Measurements from ENCODE around the gene GNAQ. TPM values are rescaled to one million over a fixed set of nuclear protein-coding genes. Genes with fewer than 3 reads are reported as not detected.

The GNAQ gene
- total and polyA plus RNA-seq, 2 of the 13 experiments (the other 11 are each of a cell fraction or from before 2014, with no cell fraction given), result 16.5 to 17.7 TPM

GRCh38 chr9:77945798-77946197 lies 85.8 kb downstream of the GNAQ start (continued):
- TF ChIP-seq THAP8 (CRISPR knock-in tag; IDR thresholded peaks at IDR 0.05; ENCODE audit: borderline replicate concordance), result no peak
- TF ChIP-seq SP2 (CRISPR knock-in tag; IDR thresholded peaks at IDR 0.05), result no peak
- TF ChIP-seq ZNF766 (CRISPR knock-in tag; IDR thresholded peaks at IDR 0.05; ENCODE audit: borderline replicate concordance), result no peak
- no peak for TF ChIP-seq ZNF598 (CRISPR knock-in tag; IDR thresholded peaks at IDR 0.05; ENCODE audit: borderline replicate concordance)
- TF ChIP-seq CENPT (CRISPR knock-in tag; IDR thresholded peaks at IDR 0.05; ENCODE audit: low read depth), result no peak

- TF ChIP-seq TRIM24 (CRISPR knock-in tag; IDR thresholded peaks at IDR 0.05), result no peak
- TF ChIP-seq IKZF4 (CRISPR knock-in tag; IDR thresholded peaks at IDR 0.05; ENCODE audit: borderline replicate concordance, low read depth, not compliant biosample characterization), result no peak
- TF ChIP-seq PPARG (CRISPR knock-in tag; conservative IDR thresholded peaks at IDR 0.05), result no peak
- TF ChIP-seq CHCHD3 (CRISPR knock-in tag; IDR thresholded peaks at IDR 0.05), result no peak
- no peak for TF ChIP-seq ZNF7 (CRISPR knock-in tag; IDR thresholded peaks at IDR 0.05)
- no peak for TF ChIP-seq MAFK (conservative IDR thresholded peaks at IDR 0.05 in 1 of 2, IDR thresholded peaks at IDR 0.05 in 1 of 2; ENCODE audit: low read length in 2 of 2)
- TF ChIP-seq MAF1 (CRISPR knock-in tag; IDR thresholded peaks at IDR 0.05; ENCODE audit: borderline replicate concordance), result no peak
- TF ChIP-seq ZNF30 (CRISPR knock-in tag; IDR thresholded peaks at IDR 0.05), result no peak
- no peak for TF ChIP-seq ZNF468 (CRISPR knock-in tag; IDR thresholded peaks at IDR 0.05)
- TF ChIP-seq PCBP1 (IDR thresholded peaks at IDR 0.05; ENCODE audit: borderline replicate concordance, low read depth, low read length), result no peak
- no peaks in the 10 kb centered on the region for H3K27me3 ChIP-seq (ENCODE audit: control insufficient read depth in 1 of 2, insufficient read depth in 2 of 2, low read length in 2 of 2)
- no TSS peak for BruUV-seq (replicated peaks)
- no peak overlapping the region for H2AFZ ChIP-seq (ENCODE audit: low read length)
- FAIRE-seq, result no peak
- H3K4me3 ChIP-seq (replicated peaks in 1 of 3; ENCODE audit: insufficient read depth in 1 of 3, low read depth in 2 of 3, low read length in 3 of 3), result no peak overlapping the region
- H4K20me1 ChIP-seq (ENCODE audit: insufficient read depth, low read length), result peaks cover 3% of the 10 kb centered on the region; the same call in 1 of the 2 replicates
- H3K4me2 ChIP-seq (ENCODE audit: low read depth, low read length), result no peak overlapping the region
- no peak for DNase-seq (ENCODE audit: low spot score)
- in situ Hi-C loops (cut with HindIII; ENCODE audit: extremely low pct_ligation_motif_present, low pct_unique_long_range_greater_than_20kb) (no loop called here), intact Hi-C loops (cut with micrococcal nuclease; ENCODE audit: unreplicated experiment) (no loop called here)
- POLR2A ChIA-PET, result no interaction called here
- CTCF ChIA-PET (ENCODE audit: low intra/inter-chr PET ratio, low total read pairs), result no interaction called here
- H3K79me2 ChIP-seq (ENCODE audit: insufficient read depth, low read length), result peaks cover 4% of the 10 kb centered on the region
- no peaks in the 10 kb centered on the region for H3K4me1 ChIP-seq (ENCODE audit: insufficient read depth, low read length)
- WGBS (ENCODE audit: low lambda C conversion rate), result 99% methylated on average over 6 of the region's 6 CpGs
- no peaks in the 10 kb centered on the region for H3K9me3 ChIP-seq (ENCODE audit: low read length)
- no peaks in the 10 kb centered on the region for H3K36me3 ChIP-seq (replicated peaks in 1 of 2; ENCODE audit: control insufficient read depth in 1 of 2, insufficient read depth in 2 of 2, low read length in 2 of 2)
- no peak overlapping the region for H3K27ac ChIP-seq (ENCODE audit: extremely low read length, insufficient read depth, low read length)
- no peak overlapping the region for H3K9ac ChIP-seq (ENCODE audit: insufficient read depth, low read depth, low read length)
- no peak for ATAC-seq
These were observed 86.9 kb downstream of the GNAQ start for GRCh38 chr9:77944556-77945243.

All from HepG2 (cell line).